Choroid plexus epithelial cell (primary cell): ENCODE data around the gene CNTRL.
"Not testable (repeated sequence)": the region's sequence is repeated elsewhere in the genome, so short reads cannot be mapped to it uniquely, and the experiment has no call there.

ENCODE experiments used
- DNase-seq: peaks from one replicate; pipeline ENCODE4 v3.0.0-alpha.2; 2010; ENCODE audit warnings: low read depth
- H3K4me3 ChIP-seq: 2 replicates; pipeline ENCODE4 v1.5.1; 2011; ENCODE audit warnings: low read depth, mild to moderate bottlenecking, control low read depth, low read length, moderate library complexity
- CTCF ChIP-seq: conservative IDR thresholded peaks from 2 replicates; pipeline ENCODE4 v1.5.1; 2011; ENCODE audit warnings: low read depth, mild to moderate bottlenecking, control low read depth, inconsistent platforms, low read length, moderate library complexity

Gene CNTRL

GRCh38 chr9:121095057-121095456 is 20.3 kb downstream of the CNTRL start:
- TF ChIP-seq CTCF = no peak
- no peak for DNase-seq
- no peak overlapping the region for H3K4me3 ChIP-seq

GRCh38 chr9:121098567-121099198 is 23.9 kb downstream of the CNTRL start:
- no peak for TF ChIP-seq CTCF
- no peak overlapping the region for H3K4me3 ChIP-seq
- DNase-seq = no peak

- not testable (repeated sequence) for H3K4me3 ChIP-seq, DNase-seq
Measured at GRCh38 chr9:121104054-121104453, 29.3 kb downstream of the CNTRL start.

- TF ChIP-seq CTCF = no peak
- no peak for DNase-seq
- H3K4me3 ChIP-seq = no peak overlapping the region
Measured at GRCh38 chr9:121105531-121105930, 30.8 kb downstream of the CNTRL start.

GRCh38 chr9:121107029-121107428 is 32.3 kb downstream of the CNTRL start:
- no peak overlapping the region for H3K4me3 ChIP-seq
- DNase-seq = peak; percentile 23
- TF ChIP-seq CTCF = peak; percentile 33

- no peak for DNase-seq
- no peak for TF ChIP-seq CTCF
Measured at GRCh38 chr9:121107881-121108280, 33.1 kb downstream of the CNTRL start.

GRCh38 chr9:121115466-121115865 is 40.7 kb downstream of the CNTRL start:
- no peak for TF ChIP-seq CTCF
- H3K4me3 ChIP-seq = no peak overlapping the region
- no peak for DNase-seq

More at GRCh38 chr9:121107881-121108280, 33.1 kb downstream of the CNTRL start:
- no peak overlapping the region for H3K4me3 ChIP-seq
